HL-60 (cell line): Measurements from ENCODE around the gene DYNC1LI2.

ENCODE experiments used
- DNase-seq, 2 experiments: peaks; one replicate each; pipeline ENCODE4 v3.0.0-alpha.2; 2010 to 2020; ENCODE audit warnings: low read depth in 1 of 2, low spot score in 1 of 2
- H3K27ac ChIP-seq: fragments of 250-450 bp; sonication (Bioruptor Pico); replicated peaks from 2 replicates; pipeline ENCODE4 v1.5.1; 2020; ENCODE audit warnings: mild to moderate bottlenecking, moderate library complexity
- H3K27me3 ChIP-seq: fragments of 250-450 bp; sonication (Bioruptor Pico); 2 replicates; pipeline ENCODE4 v1.5.1; 2021; ENCODE audit warnings: mild to moderate bottlenecking, moderate library complexity; ENCODE audit not compliant: insufficient read depth, poor library complexity, severe bottlenecking
- H3K4me3 ChIP-seq: replicated peaks from 2 replicates; pipeline ENCODE4 v1.5.1; 2011; ENCODE audit warnings: mild to moderate bottlenecking, control low read depth, low read length; ENCODE audit not compliant: insufficient read depth
- CTCF ChIP-seq: IDR thresholded peaks from one replicate; pipeline ENCODE4 v1.5.1; 2011; ENCODE audit warnings: low read length, control low read depth, inconsistent platforms; ENCODE audit not compliant: insufficient read depth
- GABPA ChIP-seq: IDR thresholded peaks from 2 replicates; pipeline ENCODE4 v1.6.1; 2012; ENCODE audit warnings: low read depth
- POLR2AphosphoS5 ChIP-seq: IDR thresholded peaks from 2 replicates; pipeline ENCODE4 v1.6.1; 2012; ENCODE audit warnings: low read depth
- SPI1 ChIP-seq: IDR thresholded peaks from 2 replicates; pipeline ENCODE4 v1.6.1; 2012; ENCODE audit warnings: low read depth, mild to moderate bottlenecking, borderline replicate concordance
- TF ChIP-seq, protein P1 (sequence below): IDR thresholded peaks from 2 replicates; pipeline ENCODE4 v1.6.1; 2012; ENCODE audit warnings: low read depth; ENCODE audit not compliant: insufficient replicate concordance

Gene DYNC1LI2

DNA sequence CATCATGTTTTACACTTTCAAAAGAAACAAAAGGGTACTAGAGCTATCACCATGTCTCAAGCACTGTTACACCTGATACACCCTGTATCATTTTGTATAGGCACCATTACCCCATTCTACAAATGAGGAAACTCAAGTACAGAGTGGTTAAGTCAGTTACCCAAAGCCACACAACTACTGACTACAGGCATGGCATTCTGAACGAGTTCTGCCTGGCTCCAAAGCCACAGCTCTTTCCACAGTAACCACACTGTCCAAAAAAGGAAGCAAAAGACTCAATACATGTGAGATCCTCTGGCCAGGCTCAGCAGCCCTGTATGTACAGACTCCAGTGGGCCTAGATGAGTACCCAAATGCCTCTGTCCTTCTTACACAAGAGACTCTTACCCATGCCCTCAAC, 4.7 kb downstream of the DYNC1LI2 start:
- no peak for TF ChIP-seq CTCF
- peak; percentile 84 for TF ChIP-seq POLR2AphosphoS5
- no peak for TF ChIP-seq GABPA
- TF ChIP-seq, protein P1, sequence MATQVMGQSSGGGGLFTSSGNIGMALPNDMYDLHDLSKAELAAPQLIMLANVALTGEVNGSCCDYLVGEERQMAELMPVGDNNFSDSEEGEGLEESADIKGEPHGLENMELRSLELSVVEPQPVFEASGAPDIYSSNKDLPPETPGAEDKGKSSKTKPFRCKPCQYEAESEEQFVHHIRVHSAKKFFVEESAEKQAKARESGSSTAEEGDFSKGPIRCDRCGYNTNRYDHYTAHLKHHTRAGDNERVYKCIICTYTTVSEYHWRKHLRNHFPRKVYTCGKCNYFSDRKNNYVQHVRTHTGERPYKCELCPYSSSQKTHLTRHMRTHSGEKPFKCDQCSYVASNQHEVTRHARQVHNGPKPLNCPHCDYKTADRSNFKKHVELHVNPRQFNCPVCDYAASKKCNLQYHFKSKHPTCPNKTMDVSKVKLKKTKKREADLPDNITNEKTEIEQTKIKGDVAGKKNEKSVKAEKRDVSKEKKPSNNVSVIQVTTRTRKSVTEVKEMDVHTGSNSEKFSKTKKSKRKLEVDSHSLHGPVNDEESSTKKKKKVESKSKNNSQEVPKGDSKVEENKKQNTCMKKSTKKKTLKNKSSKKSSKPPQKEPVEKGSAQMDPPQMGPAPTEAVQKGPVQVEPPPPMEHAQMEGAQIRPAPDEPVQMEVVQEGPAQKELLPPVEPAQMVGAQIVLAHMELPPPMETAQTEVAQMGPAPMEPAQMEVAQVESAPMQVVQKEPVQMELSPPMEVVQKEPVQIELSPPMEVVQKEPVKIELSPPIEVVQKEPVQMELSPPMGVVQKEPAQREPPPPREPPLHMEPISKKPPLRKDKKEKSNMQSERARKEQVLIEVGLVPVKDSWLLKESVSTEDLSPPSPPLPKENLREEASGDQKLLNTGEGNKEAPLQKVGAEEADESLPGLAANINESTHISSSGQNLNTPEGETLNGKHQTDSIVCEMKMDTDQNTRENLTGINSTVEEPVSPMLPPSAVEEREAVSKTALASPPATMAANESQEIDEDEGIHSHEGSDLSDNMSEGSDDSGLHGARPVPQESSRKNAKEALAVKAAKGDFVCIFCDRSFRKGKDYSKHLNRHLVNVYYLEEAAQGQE = no peak
- TF ChIP-seq SPI1 = peak; percentile 48; the same call in 1 of the 2 replicates
- H3K27ac ChIP-seq = peak overlapping the region; percentile 87
- H3K4me3 ChIP-seq = no peak overlapping the region
- no peaks in the 10 kb centered on the region for H3K27me3 ChIP-seq
- DNase-seq = peak; percentile 80 to 98

DNA sequence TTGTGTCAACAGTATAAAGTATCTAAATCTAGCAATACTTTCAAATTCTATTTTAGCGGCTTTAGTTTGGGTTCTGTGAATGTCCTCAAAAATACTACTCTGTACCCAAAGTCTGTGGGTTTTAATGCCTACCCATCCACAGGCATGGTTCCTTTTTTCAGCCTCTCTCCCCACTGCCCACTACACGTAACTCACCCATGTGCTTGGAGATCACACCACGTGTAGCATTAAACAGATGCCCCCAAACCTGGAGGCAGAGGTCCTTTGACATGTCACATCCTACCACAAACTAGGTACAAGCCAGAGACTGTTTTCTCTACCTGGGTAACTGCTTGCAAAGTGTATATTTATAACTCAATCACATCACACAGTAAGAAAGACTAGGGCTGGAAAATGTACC, 5.4 kb downstream of the DYNC1LI2 start:
- H3K27ac ChIP-seq = peak overlapping the region; percentile 87
- TF ChIP-seq POLR2AphosphoS5 (no peak), CTCF (no peak), GABPA (no peak), SPI1 (no peak)
- TF ChIP-seq, protein P1 = no peak
- no peak overlapping the region for H3K4me3 ChIP-seq
- no peaks in the 10 kb centered on the region for H3K27me3 ChIP-seq
- DNase-seq = peak in 1 of 2 experiments; percentile 69

DNA sequence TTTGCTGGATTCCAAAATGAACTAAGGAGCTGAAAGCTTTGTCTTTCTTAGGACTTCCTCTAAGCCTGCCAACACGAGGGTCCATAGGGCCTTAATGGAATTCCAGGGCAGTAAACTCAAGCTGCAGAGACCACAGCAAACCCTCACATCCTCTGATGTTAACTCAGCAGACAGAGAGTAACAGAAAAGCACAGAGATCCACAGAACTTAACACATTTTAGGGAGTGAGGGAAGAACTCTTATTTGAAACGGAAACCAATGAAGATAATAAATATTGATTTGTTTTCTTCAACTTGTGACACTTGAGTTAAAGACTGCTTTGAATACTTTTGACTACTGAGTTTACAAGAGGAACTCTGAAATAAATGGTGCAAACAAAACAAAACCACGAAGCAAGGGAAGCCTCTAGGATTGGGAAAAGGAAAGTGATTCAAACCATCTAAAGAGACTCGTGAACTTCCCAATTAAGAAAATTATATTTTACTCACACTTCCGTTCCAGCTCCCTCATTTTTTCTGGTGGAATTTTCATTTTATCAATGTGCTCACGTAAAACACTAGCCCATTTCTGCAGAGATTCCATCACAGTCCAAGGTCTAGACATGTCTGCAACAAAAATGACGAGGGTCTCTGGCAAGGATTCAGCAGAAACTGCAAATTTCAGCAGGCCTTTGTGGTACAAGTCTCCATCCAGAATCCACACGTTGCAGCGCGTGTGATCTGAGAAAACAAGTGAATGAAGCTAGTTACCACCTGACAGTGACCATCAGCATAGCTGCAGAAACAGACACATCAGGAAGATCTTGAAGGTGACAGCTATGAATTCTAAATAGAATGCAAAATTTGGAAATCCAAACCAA, 9.2 kb downstream of the DYNC1LI2 start:
- Histone ChIP-seq H3K4me3 (no peak overlapping the region), H3K27me3 (no peaks in the 10 kb centered on the region), H3K27ac (peak overlapping the region; percentile 22; the same call in 1 of the 2 replicates)
- TF ChIP-seq, protein P1 = no peak
- TF ChIP-seq POLR2AphosphoS5 (no peak), GABPA (no peak), CTCF (no peak), SPI1 (no peak)
- no peak for DNase-seq
